Astrocyte (in vitro differentiated cells and primary cell): Measurements from ENCODE around the gene PCDHGA7.

Experiments used
- EZH2 ChIP-seq: IDR thresholded peaks from 2 replicates; pipeline ENCODE4 v1.6.1; 2012; ENCODE audit warnings: mild to moderate bottlenecking, low read length, inconsistent platforms; ENCODE audit not compliant: insufficient read depth
- TF ChIP-seq, protein P1 (sequence below): IDR thresholded peaks from 2 replicates; pipeline ENCODE4 v1.5.1; 2011; ENCODE audit warnings: low read depth, mild to moderate bottlenecking, inconsistent platforms, low read length, moderate library complexity; ENCODE audit not compliant: insufficient read depth

GRCh38 chr5:141411575-141411974 is 29.0 kb downstream of the PCDHGA7 start:
- TF ChIP-seq, protein P1, sequence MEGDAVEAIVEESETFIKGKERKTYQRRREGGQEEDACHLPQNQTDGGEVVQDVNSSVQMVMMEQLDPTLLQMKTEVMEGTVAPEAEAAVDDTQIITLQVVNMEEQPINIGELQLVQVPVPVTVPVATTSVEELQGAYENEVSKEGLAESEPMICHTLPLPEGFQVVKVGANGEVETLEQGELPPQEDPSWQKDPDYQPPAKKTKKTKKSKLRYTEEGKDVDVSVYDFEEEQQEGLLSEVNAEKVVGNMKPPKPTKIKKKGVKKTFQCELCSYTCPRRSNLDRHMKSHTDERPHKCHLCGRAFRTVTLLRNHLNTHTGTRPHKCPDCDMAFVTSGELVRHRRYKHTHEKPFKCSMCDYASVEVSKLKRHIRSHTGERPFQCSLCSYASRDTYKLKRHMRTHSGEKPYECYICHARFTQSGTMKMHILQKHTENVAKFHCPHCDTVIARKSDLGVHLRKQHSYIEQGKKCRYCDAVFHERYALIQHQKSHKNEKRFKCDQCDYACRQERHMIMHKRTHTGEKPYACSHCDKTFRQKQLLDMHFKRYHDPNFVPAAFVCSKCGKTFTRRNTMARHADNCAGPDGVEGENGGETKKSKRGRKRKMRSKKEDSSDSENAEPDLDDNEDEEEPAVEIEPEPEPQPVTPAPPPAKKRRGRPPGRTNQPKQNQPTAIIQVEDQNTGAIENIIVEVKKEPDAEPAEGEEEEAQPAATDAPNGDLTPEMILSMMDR: no peak
- no peak for TF ChIP-seq EZH2
